ENCODE results near the gene AJAP1. TPM values are rescaled to one million over a fixed set of nuclear protein-coding genes. Genes with fewer than 3 reads are reported as not detected.

The AJAP1 gene
- total RNA-seq, 2 experiments from 2014 or later = not detected

DNA sequence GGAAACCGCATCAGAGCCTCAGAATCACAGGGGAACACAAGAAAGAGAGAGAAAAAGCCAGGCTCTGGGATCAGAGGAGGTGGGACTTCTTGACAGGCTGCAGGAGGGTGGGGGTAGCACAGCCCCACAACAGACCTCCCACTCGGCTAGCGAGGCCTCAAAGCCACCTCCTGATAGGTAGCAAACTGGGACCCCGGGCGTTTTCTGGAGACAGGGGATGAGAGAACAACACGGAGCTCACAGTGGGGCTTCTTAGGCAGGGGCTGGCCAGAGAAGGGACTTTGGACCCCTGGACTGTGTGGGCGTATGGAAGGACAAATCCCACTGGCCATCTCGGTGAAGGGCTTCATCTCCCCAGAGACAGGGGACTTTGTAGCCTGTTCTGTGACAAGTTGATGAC, 116.3 kb downstream of the AJAP1 start:
- H3K4me1 ChIP-seq (ENCODE audit: insufficient read depth, low read length, poor library complexity, severe bottlenecking) = no peaks in the 10 kb centered on the region
- no peaks in the 10 kb centered on the region for H3K9me2 ChIP-seq (ENCODE audit: insufficient read depth, low read length)
- CTCF ChIA-PET (ENCODE audit: unreplicated experiment) = no interaction called here
- no peaks in the 10 kb centered on the region for H4K20me1 ChIP-seq (ENCODE audit: insufficient read depth, low read length)
- no peaks in the 10 kb centered on the region for H3K79me2 ChIP-seq (ENCODE audit: insufficient read depth, low read depth, low read length)
- BruUV-seq (replicated peaks) = no TSS peak
- H3K4me2 ChIP-seq (ENCODE audit: low read length) = no peak overlapping the region
- no peak overlapping the region for H3K4me3 ChIP-seq (ENCODE audit: low read depth, low read length, poor library complexity, severe bottlenecking)
- TF ChIP-seq EZH2phosphoT487 (IDR thresholded peaks at IDR 0.05; ENCODE audit: borderline replicate concordance, low read depth, low read length) = no peak
- TF ChIP-seq, protein P1, sequence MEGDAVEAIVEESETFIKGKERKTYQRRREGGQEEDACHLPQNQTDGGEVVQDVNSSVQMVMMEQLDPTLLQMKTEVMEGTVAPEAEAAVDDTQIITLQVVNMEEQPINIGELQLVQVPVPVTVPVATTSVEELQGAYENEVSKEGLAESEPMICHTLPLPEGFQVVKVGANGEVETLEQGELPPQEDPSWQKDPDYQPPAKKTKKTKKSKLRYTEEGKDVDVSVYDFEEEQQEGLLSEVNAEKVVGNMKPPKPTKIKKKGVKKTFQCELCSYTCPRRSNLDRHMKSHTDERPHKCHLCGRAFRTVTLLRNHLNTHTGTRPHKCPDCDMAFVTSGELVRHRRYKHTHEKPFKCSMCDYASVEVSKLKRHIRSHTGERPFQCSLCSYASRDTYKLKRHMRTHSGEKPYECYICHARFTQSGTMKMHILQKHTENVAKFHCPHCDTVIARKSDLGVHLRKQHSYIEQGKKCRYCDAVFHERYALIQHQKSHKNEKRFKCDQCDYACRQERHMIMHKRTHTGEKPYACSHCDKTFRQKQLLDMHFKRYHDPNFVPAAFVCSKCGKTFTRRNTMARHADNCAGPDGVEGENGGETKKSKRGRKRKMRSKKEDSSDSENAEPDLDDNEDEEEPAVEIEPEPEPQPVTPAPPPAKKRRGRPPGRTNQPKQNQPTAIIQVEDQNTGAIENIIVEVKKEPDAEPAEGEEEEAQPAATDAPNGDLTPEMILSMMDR (conservative IDR thresholded peaks at IDR 0.05; ENCODE audit: low read length) = no peak
- DNase-seq (ENCODE audit: low spot score) = no peak
- intact Hi-C loops (cut with micrococcal nuclease; ENCODE audit: unreplicated experiment) = no loop called here
- no peaks in the 10 kb centered on the region for H3K9me3 ChIP-seq (ENCODE audit: low read length)
- H2AFZ ChIP-seq (ENCODE audit: low read length) = no peak overlapping the region
- H3K36me3 ChIP-seq (ENCODE audit: insufficient read depth, low read length) = no peaks in the 10 kb centered on the region
- H3K27ac ChIP-seq (ENCODE audit: low read depth, low read length, poor library complexity, severe bottlenecking) = no peak overlapping the region
- POLR2A ChIA-PET = no interaction called here

DNA sequence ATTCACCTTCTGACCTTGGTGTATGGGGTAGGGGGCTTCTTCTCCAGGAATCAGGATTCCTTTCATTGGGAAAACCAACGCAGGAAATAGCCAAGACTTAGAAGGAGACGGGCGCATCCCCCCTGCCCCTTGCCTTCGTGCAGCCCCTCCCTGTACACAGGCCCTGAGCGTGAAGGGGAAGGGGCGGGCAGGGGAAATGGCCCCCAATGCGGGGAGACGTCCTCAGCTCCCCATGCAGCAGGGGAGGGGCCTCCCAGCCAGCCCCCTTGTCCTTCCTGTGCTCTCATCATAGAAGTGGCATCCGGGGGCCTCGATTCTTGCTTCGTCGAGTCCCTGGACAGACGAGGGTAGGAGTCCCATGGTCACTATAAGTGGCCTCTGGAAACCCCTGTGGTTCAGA, 116.9 kb downstream of the AJAP1 start:
- CTCF ChIA-PET (ENCODE audit: unreplicated experiment) = no interaction called here

DNA sequence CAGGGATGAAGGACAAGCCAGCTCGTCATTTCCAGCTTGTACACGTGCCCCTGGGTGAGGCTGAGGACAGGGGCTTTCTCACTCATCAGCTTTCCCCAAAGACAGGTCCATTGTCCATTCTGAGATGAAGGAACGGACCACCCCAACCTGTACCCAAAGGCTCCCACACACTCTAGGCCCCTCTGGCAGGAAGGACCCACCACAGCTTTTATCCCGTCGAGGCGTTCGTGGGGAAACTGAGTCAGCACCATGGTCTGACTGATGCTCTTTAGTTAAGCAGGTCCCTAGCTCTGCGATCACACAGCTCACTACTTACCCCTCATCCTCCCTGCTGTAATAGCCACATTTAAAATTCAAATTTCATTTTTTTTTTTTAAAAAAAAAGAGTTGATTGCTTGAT, 117.3 kb downstream of the AJAP1 start:
- BruUV-seq (replicated peaks) = no TSS peak
- no peak overlapping the region for H3K4me2 ChIP-seq (ENCODE audit: low read length)
- no peaks in the 10 kb centered on the region for H3K4me1 ChIP-seq (ENCODE audit: insufficient read depth, low read length, poor library complexity, severe bottlenecking)
- no peak overlapping the region for H3K4me3 ChIP-seq (ENCODE audit: low read depth, low read length, poor library complexity, severe bottlenecking)
- CTCF ChIA-PET (ENCODE audit: unreplicated experiment) = no interaction called here
- no peak overlapping the region for H3K27ac ChIP-seq (ENCODE audit: low read depth, low read length, poor library complexity, severe bottlenecking)
- no peaks in the 10 kb centered on the region for H3K36me3 ChIP-seq (ENCODE audit: insufficient read depth, low read length)
- POLR2A ChIA-PET = no interaction called here
- H2AFZ ChIP-seq (ENCODE audit: low read length) = no peak overlapping the region
- no peaks in the 10 kb centered on the region for H3K9me3 ChIP-seq (ENCODE audit: low read length)
- H3K79me2 ChIP-seq (ENCODE audit: insufficient read depth, low read depth, low read length) = no peaks in the 10 kb centered on the region
- H4K20me1 ChIP-seq (ENCODE audit: insufficient read depth, low read length) = no peaks in the 10 kb centered on the region
- TF ChIP-seq, protein P1 (conservative IDR thresholded peaks at IDR 0.05; ENCODE audit: low read length) = no peak
- no peak for TF ChIP-seq EZH2phosphoT487 (IDR thresholded peaks at IDR 0.05; ENCODE audit: borderline replicate concordance, low read depth, low read length)
- intact Hi-C loops (cut with micrococcal nuclease; ENCODE audit: unreplicated experiment) = no loop called here
- no peaks in the 10 kb centered on the region for H3K9me2 ChIP-seq (ENCODE audit: insufficient read depth, low read length)
- no peak for DNase-seq (ENCODE audit: low spot score)

More for the DNA sequence above, 116.9 kb downstream of the AJAP1 start:
- intact Hi-C loops (cut with micrococcal nuclease; ENCODE audit: unreplicated experiment) = no loop called here
- TF ChIP-seq, protein P1 (conservative IDR thresholded peaks at IDR 0.05; ENCODE audit: low read length) = no peak
- no peak for TF ChIP-seq EZH2phosphoT487 (IDR thresholded peaks at IDR 0.05; ENCODE audit: borderline replicate concordance, low read depth, low read length)
- no peaks in the 10 kb centered on the region for H3K9me3 ChIP-seq (ENCODE audit: low read length)
- H3K27ac ChIP-seq (ENCODE audit: low read depth, low read length, poor library complexity, severe bottlenecking) = no peak overlapping the region
- H2AFZ ChIP-seq (ENCODE audit: low read length) = no peak overlapping the region
- H3K79me2 ChIP-seq (ENCODE audit: insufficient read depth, low read depth, low read length) = no peaks in the 10 kb centered on the region
- no peaks in the 10 kb centered on the region for H3K36me3 ChIP-seq (ENCODE audit: insufficient read depth, low read length)
- no peak for DNase-seq (ENCODE audit: low spot score)
- no peak overlapping the region for H3K4me3 ChIP-seq (ENCODE audit: low read depth, low read length, poor library complexity, severe bottlenecking)
- H3K4me2 ChIP-seq (ENCODE audit: low read length) = no peak overlapping the region
- H3K9me2 ChIP-seq (ENCODE audit: insufficient read depth, low read length) = no peaks in the 10 kb centered on the region
- no TSS peak for BruUV-seq (replicated peaks)
- H4K20me1 ChIP-seq (ENCODE audit: insufficient read depth, low read length) = no peaks in the 10 kb centered on the region
- POLR2A ChIA-PET = no interaction called here
- no peaks in the 10 kb centered on the region for H3K4me1 ChIP-seq (ENCODE audit: insufficient read depth, low read length, poor library complexity, severe bottlenecking)
